GM18870 (cell line): ENCODE measurements around the gene NINL.
"Not testable (repeated sequence)": the region's sequence is repeated elsewhere in the genome, so short reads cannot be mapped to it uniquely, and the experiment has no call there.

Experiments used
- ATAC-seq: cut with Tn5 transposase; IDR thresholded peaks from one replicate; pipeline ENCODE4 v1.9.1; 2021; ENCODE audit warnings: moderate library complexity; ENCODE audit not compliant: unreplicated experiment

Gene NINL

DNA sequence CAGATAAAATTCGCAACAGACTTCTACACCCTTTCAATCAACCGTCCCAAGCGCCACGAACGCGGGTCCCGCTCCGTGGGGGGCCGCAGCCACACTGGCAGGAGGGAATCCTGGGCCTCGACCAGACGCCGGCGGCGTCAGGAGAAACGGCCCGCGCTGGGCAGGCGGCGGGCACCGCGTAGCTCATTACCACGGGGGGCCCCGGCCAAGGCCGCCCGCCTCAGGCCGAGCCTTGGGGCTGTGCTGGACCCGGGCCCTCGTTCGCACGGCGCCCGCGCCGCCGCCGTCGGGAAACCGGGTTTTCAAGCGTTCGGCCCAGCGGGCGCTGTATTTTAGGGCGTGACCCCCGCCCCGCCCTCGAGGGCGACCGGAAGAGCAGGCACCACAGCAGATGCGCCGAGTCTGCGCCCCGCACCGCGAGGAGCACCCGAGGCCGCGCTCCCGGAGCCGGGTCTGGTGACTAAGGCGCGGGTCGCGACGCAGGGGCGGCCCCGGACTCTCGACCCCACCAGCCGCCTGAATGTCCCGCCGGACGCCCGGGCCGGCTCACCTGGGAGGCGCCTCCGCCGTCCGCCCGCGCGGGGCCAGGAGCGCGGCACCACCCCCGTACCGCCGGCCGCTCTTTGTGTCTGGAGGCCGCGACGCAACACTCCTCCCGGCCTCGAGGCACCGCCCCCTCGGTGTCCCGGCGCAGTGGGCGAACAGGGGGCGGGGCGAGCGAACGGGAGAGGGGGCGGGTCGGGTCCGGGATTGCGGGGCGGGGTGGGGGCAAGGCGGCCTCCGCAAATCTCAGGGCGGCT lies at the start of gene NINL:
TSS of gene NINL (minus strand) at position 627 of the 800 bp plus-strand sequence. CDS start 58,944 bp downstream, outside the sequence.
- no peak for ATAC-seq

DNA sequence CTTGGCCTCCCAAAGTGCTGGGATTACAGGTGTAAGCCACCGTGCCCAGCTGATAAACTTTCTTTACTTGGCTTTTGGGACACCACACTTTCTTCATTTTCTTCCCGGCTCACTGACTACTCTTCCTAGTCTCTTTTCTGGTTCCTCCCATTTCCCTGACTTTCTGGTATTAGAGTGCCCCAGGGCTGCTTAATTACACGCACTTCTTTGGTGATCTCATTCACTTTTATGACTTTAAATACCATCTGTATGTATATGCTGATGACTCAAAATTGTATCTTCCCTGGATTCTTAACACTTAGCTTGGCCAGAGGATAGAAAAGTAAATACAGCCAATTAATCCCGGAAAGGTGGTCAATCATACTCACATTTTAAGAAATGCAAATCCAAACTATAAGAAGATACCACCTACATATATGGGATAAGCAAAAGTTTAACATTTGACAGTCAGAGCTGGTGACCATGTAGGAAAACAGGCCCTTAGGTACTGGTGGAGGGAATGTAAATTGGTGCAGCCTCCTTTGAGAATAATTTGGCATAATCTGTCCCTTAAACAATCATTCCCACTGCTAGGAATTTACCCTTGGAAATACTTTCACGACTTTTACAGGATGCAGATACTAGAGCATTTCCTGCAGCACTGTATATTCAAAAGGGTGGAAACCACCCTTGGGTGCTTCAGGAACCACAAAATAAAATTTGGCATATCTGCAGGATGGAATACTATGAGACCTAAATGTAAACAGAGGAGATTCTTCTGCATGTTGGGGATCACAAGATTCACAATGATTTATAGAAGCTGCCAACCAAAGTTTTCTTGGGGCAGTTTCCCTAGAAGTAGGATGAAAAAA lies 47.8 kb upstream of the NINL start:
- no peak for ATAC-seq

DNA sequence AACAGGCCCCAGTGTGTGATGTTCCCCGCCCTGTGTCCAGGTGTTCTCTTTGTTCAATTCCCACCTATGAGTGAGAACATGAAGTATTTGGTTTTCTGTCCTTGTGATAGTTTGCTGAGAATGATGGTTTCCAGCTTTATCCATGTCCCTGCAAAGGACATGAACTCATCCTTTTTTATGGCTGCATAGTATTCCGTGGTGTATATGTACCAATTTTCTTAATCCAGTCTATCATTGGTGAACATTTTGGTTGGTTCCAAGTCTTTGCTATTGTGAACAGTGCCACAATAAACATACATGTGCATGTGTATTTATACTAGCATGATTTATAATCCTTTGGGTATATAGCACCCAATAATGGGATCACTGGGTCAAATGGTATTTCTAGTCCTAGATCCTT lies 45.3 kb upstream of the NINL start:
- not testable (repeated sequence) for ATAC-seq

- no peak for ATAC-seq
Observed at GRCh38 chr20:25629816-25630499, 44.6 kb upstream of the NINL start.

GRCh38 chr20:25626779-25627178 lies 41.4 kb upstream of the NINL start:
- no peak for ATAC-seq

GRCh38 chr20:25624500-25624939 lies 39.2 kb upstream of the NINL start:
- no peak for ATAC-seq

GRCh38 chr20:25623736-25624499 lies 38.6 kb upstream of the NINL start, which contains the start of gene NANP:
NANP (minus strand) TSS chr20:25624014; CDS start chr20:25623948, 66 bp downstream.
- peak; percentile 88 for ATAC-seq

DNA sequence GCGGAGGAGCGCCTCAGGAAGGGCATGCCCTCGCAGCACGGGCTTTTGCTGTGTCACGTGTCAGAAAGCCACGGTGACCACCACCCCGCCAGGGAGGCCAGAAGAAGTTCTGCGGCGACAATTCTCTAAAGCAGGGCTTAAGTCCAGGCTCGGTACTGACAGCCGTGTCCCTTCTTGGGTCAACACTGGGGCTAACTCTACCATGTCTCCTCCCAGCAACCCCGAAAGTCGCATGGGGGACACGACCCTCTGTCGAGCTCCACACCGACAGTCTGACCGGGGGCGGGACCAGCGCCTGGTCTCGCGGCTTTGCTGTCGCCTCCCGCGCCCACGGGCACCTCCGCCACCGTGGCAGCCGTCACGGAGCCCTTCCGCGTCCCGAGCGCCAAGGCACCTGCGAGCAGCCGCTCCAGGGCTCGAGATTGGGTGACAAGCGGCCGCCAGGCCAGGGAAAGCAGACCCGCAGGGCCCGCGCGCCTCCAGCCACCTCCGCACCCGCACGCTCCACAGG lies 37.9 kb upstream of the NINL start:
- peak; percentile 4 for ATAC-seq

DNA sequence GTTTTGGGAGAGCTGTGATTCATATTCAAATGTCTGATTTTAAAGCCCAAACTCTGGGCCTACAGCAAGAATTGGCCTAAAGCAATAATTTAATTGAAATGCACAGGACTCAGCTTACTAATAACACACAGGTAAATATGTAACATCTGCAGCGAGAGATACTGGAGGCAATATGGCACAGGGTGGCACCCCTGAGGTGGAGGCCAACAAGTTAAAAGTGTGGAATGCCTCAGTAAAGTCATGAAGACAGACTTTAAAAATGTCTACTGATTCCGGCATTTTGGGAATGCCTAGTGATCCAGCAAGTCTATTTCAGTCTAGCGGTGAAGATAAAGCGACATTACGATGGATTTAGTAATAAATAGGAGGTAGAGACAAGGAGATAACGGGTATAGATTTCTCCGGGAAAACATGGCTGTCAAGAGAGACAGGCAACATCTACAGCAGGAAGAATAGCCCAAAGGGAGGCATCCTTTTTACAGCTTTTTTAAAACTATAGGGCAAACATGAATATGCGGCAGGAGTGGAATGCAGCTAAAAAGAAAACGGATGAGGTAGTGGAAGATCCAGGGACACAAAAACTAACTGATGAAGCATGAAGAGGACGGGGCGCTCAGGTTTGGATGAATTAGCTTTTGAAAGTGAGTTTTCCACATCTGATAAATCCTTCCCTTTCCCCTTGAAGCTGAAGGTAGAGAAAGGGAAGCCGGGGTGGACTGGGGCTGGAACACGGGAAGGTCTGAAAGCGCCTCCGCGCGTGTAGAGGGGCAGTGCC lies 37.3 kb upstream of the NINL start:
- no peak for ATAC-seq

GRCh38 chr20:25622049-25622448 lies 36.7 kb upstream of the NINL start:
- ATAC-seq = no peak

- ATAC-seq = no peak
Observed at GRCh38 chr20:25619514-25619913, 34.2 kb upstream of the NINL start.

- no peak for ATAC-seq
Observed at GRCh38 chr20:25608774-25609173, 23.4 kb upstream of the NINL start.

GRCh38 chr20:25606094-25606695 lies 20.9 kb upstream of the NINL start:
- no peak for ATAC-seq

DNA sequence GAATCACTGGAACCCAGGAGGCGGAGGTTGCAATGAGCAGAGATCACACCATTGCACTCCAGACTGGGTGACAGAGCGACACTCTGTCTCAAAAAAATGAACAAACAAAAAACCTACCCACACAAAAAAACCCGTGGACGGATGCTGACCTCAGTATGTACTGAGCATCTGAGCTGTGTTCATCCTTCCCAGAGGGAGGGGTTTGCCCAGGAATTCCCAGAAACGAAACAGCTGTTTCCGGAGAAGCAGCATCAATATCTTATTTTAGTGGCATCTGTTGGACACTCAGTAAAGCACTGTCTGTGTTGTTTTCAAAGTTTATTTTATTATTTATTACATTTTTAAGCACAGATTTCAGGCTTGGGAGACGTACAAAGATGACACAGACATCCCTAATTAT lies 19.8 kb upstream of the NINL start:
- ATAC-seq = no peak

DNA sequence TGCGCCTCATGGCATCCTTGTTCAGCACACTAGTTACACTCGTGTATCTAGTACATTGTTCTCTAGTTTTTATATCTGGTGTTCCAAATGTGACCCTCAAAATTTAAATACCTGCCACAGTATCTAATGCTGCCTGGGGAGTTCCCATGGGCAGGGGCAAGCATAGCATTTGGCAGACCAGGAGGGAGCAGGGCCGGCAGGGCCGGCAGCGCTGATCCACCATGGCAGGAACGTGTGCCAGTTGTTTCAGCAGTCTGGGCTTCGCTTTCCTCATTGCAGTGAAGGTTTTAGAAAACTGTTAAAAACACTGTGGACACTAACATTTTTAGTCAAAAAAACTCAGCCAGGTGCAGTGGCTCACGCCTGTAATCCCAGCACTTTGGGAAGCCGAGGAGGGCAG lies 19.3 kb upstream of the NINL start:
- no peak for ATAC-seq

GRCh38 chr20:25602914-25603309 lies 17.6 kb upstream of the NINL start:
- not testable (repeated sequence) for ATAC-seq

- ATAC-seq = not testable (repeated sequence)
Observed at GRCh38 chr20:25602191-25602913, 17.0 kb upstream of the NINL start.

- no peak for ATAC-seq
Observed at GRCh38 chr20:25601659-25602058, 16.3 kb upstream of the NINL start.
